PC-9 (cell line): ENCODE measurements around the gene CCDC81. TPM values are rescaled to one million over a fixed set of nuclear protein-coding genes. Genes with fewer than 3 reads are reported as not detected.
A peak's percentile ranks its signal among the peaks of the same experiment; 100 is the strongest.

Source experiments
- BruUV-seq: library from RNA; stranded (reverse); fragments of 400-500 nt; replicated peaks from 2 replicates; lab custom pipeline; 2021; lab: Mats Ljungman, UMichigan
- CTCF ChIA-PET: fragments of 300-600 bp; sonication (Branson Sonifier 250); formaldehyde crosslinking; loops from one replicate; lab custom pipeline; 2022; ENCODE audit warnings: antibody characterized with exemption; lab: Charles Lee
- POLR2A ChIA-PET: fragments of 300-600 bp; sonication (Branson Sonifier 250); formaldehyde crosslinking; loops from one replicate; lab custom pipeline; 2022; ENCODE audit warnings: antibody characterized with exemption; ENCODE audit not compliant: unreplicated experiment; lab: Charles Lee
- DNase-seq, 2 experiments: peaks; one replicate each; pipeline versions ENCODE4 v3.0.0 to v3.0.0-alpha.2; 2015 to 2022; ENCODE audit warnings: mixed read lengths in 1 of 2
- H2AFZ ChIP-seq: fragments of 200-600 bp; sonication (generic); 2 replicates; pipeline ENCODE4 v1.8.1; 2017; ENCODE audit warnings: antibody characterized with exemption
- H3F3A ChIP-seq: fragments of 200-600 bp; sonication (generic); 2 replicates; pipeline ENCODE4 v1.8.1; 2017; ENCODE audit warnings: antibody characterized with exemption, mild to moderate bottlenecking, low read depth; ENCODE audit not compliant: insufficient read depth
- H3K27ac ChIP-seq: fragments of 200-600 bp; sonication (generic); 2 replicates; pipeline ENCODE4 v1.6.1; 2016; ENCODE audit warnings: mixed run types
- H3K27me3 ChIP-seq: fragments of 200-600 bp; sonication (generic); 2 replicates; pipeline ENCODE4 v1.6.1; 2016; ENCODE audit warnings: low read depth, mixed run types; ENCODE audit not compliant: insufficient read depth
- H3K36me3 ChIP-seq: fragments of 200-600 bp; sonication (generic); 2 replicates; pipeline ENCODE4 v1.6.1; 2016; ENCODE audit warnings: low read depth, mixed run types
- H3K4me1 ChIP-seq: fragments of 200-600 bp; sonication (generic); replicated peaks from 2 replicates; pipeline ENCODE4 v1.6.1; 2016; ENCODE audit warnings: mixed run types; ENCODE audit not compliant: insufficient read depth
- H3K4me2 ChIP-seq: fragments of 200-600 bp; sonication (generic); 2 replicates; pipeline ENCODE4 v1.6.1; 2017; ENCODE audit warnings: mixed run types
- H3K4me3 ChIP-seq: fragments of 200-600 bp; sonication (generic); 2 replicates; pipeline ENCODE4 v1.6.1; 2016; ENCODE audit warnings: mixed run types
- H3K79me2 ChIP-seq: fragments of 200-600 bp; sonication (generic); 2 replicates; pipeline ENCODE4 v1.6.1; 2017; ENCODE audit warnings: low read depth, mixed run types
- H3K9me2 ChIP-seq: fragments of 200-600 bp; sonication (generic); 2 replicates; pipeline ENCODE4 v1.8.1; 2017; ENCODE audit warnings: mild to moderate bottlenecking; ENCODE audit not compliant: insufficient read depth
- H3K9me3 ChIP-seq: fragments of 200-600 bp; sonication (generic); 2 replicates; pipeline ENCODE4 v1.8.1; 2016; ENCODE audit warnings: low read depth; ENCODE audit not compliant: insufficient read depth
- H4K20me1 ChIP-seq: fragments of 200-600 bp; sonication (generic); 2 replicates; pipeline ENCODE4 v1.8.1; 2017; ENCODE audit not compliant: insufficient read depth
- CTCF ChIP-seq: fragments of 200-600 bp; sonication (generic); conservative IDR thresholded peaks from 2 replicates; pipeline ENCODE4 v1.6.1; 2017; ENCODE audit warnings: mixed run types, antibody characterized with exemption, mild to moderate bottlenecking, moderate library complexity
- EZH2 ChIP-seq: fragments of 200-600 bp; sonication (generic); IDR thresholded peaks from 2 replicates; pipeline ENCODE4 v1.8.0; 2017; ENCODE audit warnings: antibody characterized with exemption, low read depth
- intact Hi-C: fragments of 100-400 bp; cut with micrococcal nuclease; formaldehyde crosslinking; loops from one replicate; pipeline ENCODE4 v1.10.0; 2022; ENCODE audit not compliant: unreplicated experiment
- total RNA-seq: library from RNA; stranded (reverse); gene quantifications from 2 replicates; pipeline ENCODE4 v1.2.3, GENCODE V29; 2021

CCDC81 gene
- total RNA-seq, 1 experiment from 2014 or later = 0.65 TPM

GRCh38 chr11:86453290-86454030 lies 78.8 kb downstream of the CCDC81 start:
- ChIA-PET POLR2A (no interaction called here), CTCF (no interaction called here)
- H3K9me3 ChIP-seq = no peaks in the 10 kb centered on the region
- no peak overlapping the region for H3K4me3 ChIP-seq
- no peaks in the 10 kb centered on the region for H3K9me2 ChIP-seq
- intact Hi-C loops = no loop called here
- TF ChIP-seq CTCF (no peak), EZH2 (no peak)
- H3K36me3 ChIP-seq = no peaks in the 10 kb centered on the region
- DNase-seq = no peak
- BruUV-seq = no TSS peak
- H3K79me2 ChIP-seq = no peaks in the 10 kb centered on the region
- H3K27ac ChIP-seq = no peak overlapping the region
- H3K27me3 ChIP-seq = no peaks in the 10 kb centered on the region
- no peaks in the 10 kb centered on the region for H4K20me1 ChIP-seq
- peaks cover 7% of the 10 kb centered on the region for H3K4me1 ChIP-seq
- no peaks in the 10 kb centered on the region for H3F3A ChIP-seq
- no peak overlapping the region for H2AFZ ChIP-seq
- H3K4me2 ChIP-seq = no peak overlapping the region

GRCh38 chr11:86456075-86456939 lies 81.6 kb downstream of the CCDC81 start:
- no peaks in the 10 kb centered on the region for H4K20me1 ChIP-seq
- ChIA-PET CTCF (no interaction called here), POLR2A (interaction anchor here (0.5 to 0.6 kb wide), 2 partner anchors 78 to 348 kb away, joined by 3 to 5 read pairs; no protein-coding TSS in a partner anchor)
- H3K4me3 ChIP-seq = no peak overlapping the region
- H2AFZ ChIP-seq = no peak overlapping the region
- peaks cover 31% of the 10 kb centered on the region for H3K4me1 ChIP-seq
- intact Hi-C loops = loop anchor here (1.0 to 5.0 kb wide), 10 partner anchors 28 to 463 kb away; no protein-coding TSS in a partner anchor
- H3K79me2 ChIP-seq = no peaks in the 10 kb centered on the region
- no peaks in the 10 kb centered on the region for H3K9me2 ChIP-seq
- H3K27me3 ChIP-seq = no peaks in the 10 kb centered on the region
- H3K4me2 ChIP-seq = no peak overlapping the region
- peaks cover 6% of the 10 kb centered on the region for H3F3A ChIP-seq
- TF ChIP-seq EZH2 (no peak), CTCF (peak; percentile 96)
- H3K36me3 ChIP-seq = no peaks in the 10 kb centered on the region
- peak; percentile 78 for DNase-seq
- H3K9me3 ChIP-seq = no peaks in the 10 kb centered on the region
- no peak overlapping the region for H3K27ac ChIP-seq
- BruUV-seq = no TSS peak

DNA sequence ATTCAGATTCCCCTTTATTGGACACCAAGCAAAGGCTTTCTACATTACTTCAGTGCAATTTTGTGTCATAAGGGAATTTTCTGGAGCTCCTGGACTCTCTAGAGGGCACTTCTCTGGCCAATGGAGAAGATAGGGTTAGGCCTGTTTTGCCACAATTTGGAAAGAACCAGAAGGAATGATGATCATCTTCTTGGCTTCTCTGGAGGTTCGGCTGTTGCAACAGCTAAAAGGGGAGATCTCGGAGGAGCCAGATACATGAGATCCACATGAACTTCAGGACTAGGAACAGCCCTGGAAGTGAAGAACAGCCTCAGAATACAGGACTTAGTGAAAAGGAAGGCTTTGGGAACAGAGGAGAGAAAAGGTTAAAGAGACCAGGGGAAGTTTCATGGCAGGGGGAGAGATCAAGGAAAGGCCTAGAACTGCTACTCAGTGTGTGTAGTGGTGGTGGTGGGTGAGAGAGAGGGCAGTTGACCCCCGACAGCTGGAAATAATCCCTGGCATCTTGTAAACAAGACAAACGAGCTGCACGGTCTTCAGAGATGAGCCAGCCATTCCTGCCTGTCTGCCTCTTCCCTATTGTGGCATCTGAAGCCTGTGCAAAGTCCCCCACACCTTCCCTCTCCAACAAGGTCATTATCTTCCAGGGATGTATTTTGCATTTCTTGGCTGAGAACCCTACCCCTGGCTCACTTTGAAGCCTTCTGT lies 83.8 kb downstream of the CCDC81 start:
- Histone ChIP-seq H3K4me1 (peaks cover 31% of the 10 kb centered on the region), H3K4me2 (no peak overlapping the region), H3K79me2 (no peaks in the 10 kb centered on the region), H3K27me3 (no peaks in the 10 kb centered on the region), H3F3A (peaks cover 6% of the 10 kb centered on the region), H3K4me3 (no peak overlapping the region), H4K20me1 (no peaks in the 10 kb centered on the region), H3K36me3 (no peaks in the 10 kb centered on the region), H3K9me2 (no peaks in the 10 kb centered on the region), H2AFZ (no peak overlapping the region), H3K9me3 (no peaks in the 10 kb centered on the region), H3K27ac (no peak overlapping the region)
- POLR2A ChIA-PET = no interaction called here
- CTCF ChIA-PET = interaction anchor here (0.6 kb wide), 1 partner anchor 237 kb away, joined by 3 read pairs; no protein-coding TSS in a partner anchor
- no peak for DNase-seq
- no peak for TF ChIP-seq CTCF
- no peak for TF ChIP-seq EZH2
- intact Hi-C loops = loop anchor here (5.0 kb wide), 1 partner anchor 96 kb away; no protein-coding TSS in a partner anchor
- BruUV-seq = no TSS peak
